NOMO-1 treated with DMSO at 0.1 percent for 48 hours (cell line): ENCODE data around the gene SBNO1.
A peak's percentile ranks its signal among the peaks of the same experiment; 100 is the strongest.
"Not testable (repeated sequence)": the region's sequence is repeated elsewhere in the genome, so short reads cannot be mapped to it uniquely, and the experiment has no call there.

ENCODE experiments used
- DNase-seq: peaks from one replicate; lab custom pipeline; 2025; ENCODE audit not compliant: unreplicated experiment; lab: John Stamatoyannopoulos, UW

The SBNO1 gene

GRCh38 chr12:123271001-123271668 lies 93.5 kb downstream of the SBNO1 start:
- DNase-seq = peak; percentile 52

GRCh38 chr12:123270214-123271000 lies 94.2 kb downstream of the SBNO1 start:
- DNase-seq = no peak

- no peak for DNase-seq
These were observed 94.8 kb downstream of the SBNO1 start for GRCh38 chr12:123269896-123270213.

- no peak for DNase-seq
These were observed 95.2 kb downstream of the SBNO1 start for GRCh38 chr12:123269395-123269892.

GRCh38 chr12:123268850-123269249 lies 95.8 kb downstream of the SBNO1 start:
- no peak for DNase-seq

GRCh38 chr12:123267991-123268843 lies 96.4 kb downstream of the SBNO1 start:
- DNase-seq = peak; percentile 24

- no peak for DNase-seq
These were observed 97.2 kb downstream of the SBNO1 start for GRCh38 chr12:123267335-123267920.

GRCh38 chr12:123266679-123267277 lies 97.9 kb downstream of the SBNO1 start:
- no peak for DNase-seq

GRCh38 chr12:123265851-123266678 lies 98.6 kb downstream of the SBNO1 start:
- DNase-seq = no peak

- no peak for DNase-seq
These were observed 100.0 kb downstream of the SBNO1 start for GRCh38 chr12:123264642-123265041.

- no peak for DNase-seq
These were observed 101.3 kb downstream of the SBNO1 start for GRCh38 chr12:123263196-123263817.

GRCh38 chr12:123261196-123261595 lies 103.5 kb downstream of the SBNO1 start:
- DNase-seq = no peak

GRCh38 chr12:123260081-123260480 lies 104.6 kb downstream of the SBNO1 start:
- DNase-seq = no peak

GRCh38 chr12:123258593-123258992 lies 106.1 kb downstream of the SBNO1 start:
- no peak for DNase-seq

GRCh38 chr12:123254853-123255446 lies 109.7 kb downstream of the SBNO1 start:
- no peak for DNase-seq

GRCh38 chr12:123253641-123254459 lies 110.8 kb downstream of the SBNO1 start:
- no peak for DNase-seq

- not testable (repeated sequence) for DNase-seq
These were observed 112.3 kb downstream of the SBNO1 start for GRCh38 chr12:123252365-123252764.

- no peak for DNase-seq
These were observed 113.1 kb downstream of the SBNO1 start for GRCh38 chr12:123251403-123252076.
